ENCODE data around the gene IDI1. TPM values are rescaled to one million over a fixed set of nuclear protein-coding genes. Genes with fewer than 3 reads are reported as not detected.

IDI1 gene
- total and polyA plus RNA-seq, 2 donors (not counting 1 experiment from before 2014, with no cell fraction given): 59.8 to 167 TPM

DNA sequence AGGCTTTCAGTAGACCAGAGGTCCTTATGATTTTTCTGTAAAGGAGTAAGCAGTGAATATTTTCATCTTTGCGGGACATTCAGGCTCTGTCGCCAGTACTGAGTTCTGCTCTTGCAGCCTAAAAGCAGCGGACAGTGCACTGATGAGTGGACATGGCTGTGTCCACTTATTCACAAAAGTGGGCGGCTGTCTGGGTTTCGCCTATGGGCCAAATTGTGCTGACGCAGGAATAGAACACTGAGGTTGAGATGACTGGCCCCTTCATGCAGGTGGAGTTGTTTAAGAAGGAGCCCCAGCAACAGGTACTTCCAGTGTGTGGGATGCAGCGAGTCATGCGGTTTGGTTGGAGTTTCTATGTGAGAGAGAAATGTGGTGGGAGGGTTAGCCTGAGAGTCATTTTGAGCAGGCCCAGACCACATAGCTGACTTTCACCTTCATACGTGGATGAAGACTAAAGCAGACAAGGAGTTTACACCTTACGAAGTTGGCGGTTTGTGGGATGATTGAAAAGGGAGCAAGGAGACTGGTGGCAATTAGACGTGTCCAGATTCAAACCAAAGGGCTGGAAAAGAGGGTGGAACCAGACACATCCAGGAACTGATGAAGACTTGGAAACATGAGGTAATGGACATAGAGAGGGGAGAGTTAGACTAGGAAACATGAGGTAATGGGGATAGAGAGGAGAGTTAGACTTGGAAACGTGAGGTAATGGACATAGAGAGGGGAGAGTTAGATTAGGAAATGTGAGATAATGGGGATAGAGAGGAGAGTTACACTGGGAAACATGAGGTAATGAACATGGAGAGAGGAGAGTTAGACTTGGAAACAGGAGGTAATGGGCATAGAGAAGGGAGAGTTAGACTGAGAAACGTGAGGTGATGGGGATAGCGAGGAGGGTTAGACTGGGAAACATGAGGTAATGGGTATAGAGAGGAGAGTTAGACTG lies 45.5 kb upstream of the IDI1 start:
- H3K9ac ChIP-seq (ENCODE audit: low read length): no peak overlapping the region
- H4K20me1 ChIP-seq (ENCODE audit: control insufficient read depth, insufficient read depth, low read length, poor library complexity, severe bottlenecking): peaks cover 10% of the 10 kb centered on the region
- CTCF ChIA-PET: no interaction called here
- H3K27ac ChIP-seq (ENCODE audit: low read length in 2 of 2): no peak overlapping the region
- H3K4me2 ChIP-seq (replicated peaks; ENCODE audit: low read depth, low read length, poor library complexity, severe bottlenecking): no peak overlapping the region
- peaks cover 37% of the 10 kb centered on the region for H3K79me2 ChIP-seq (ENCODE audit: control insufficient read depth, insufficient read depth, low read length)
- H3K4me3 ChIP-seq (ENCODE audit: control extremely low read depth in 1 of 5, extremely low read depth in 1 of 5, insufficient read depth in 1 of 5, low read depth in 2 of 5, low read length in 4 of 5): no peak overlapping the region
- no peaks in the 10 kb centered on the region for H3K27me3 ChIP-seq (replicated peaks in 1 of 4; ENCODE audit: control extremely low read depth in 1 of 4, control insufficient read depth in 3 of 4, insufficient read depth in 4 of 4, low read length in 3 of 4)
- Mint-ChIP-seq H3K27ac (no peak overlapping the region), H3K4me3 (no peak overlapping the region), H3K9me3 (ENCODE audit: insufficient read depth) (no peaks in the 10 kb centered on the region), H3K27me3 (no peaks in the 10 kb centered on the region), H3K4me1 (no peaks in the 10 kb centered on the region)
- DNase-seq: no peak
- TF ChIP-seq, protein P1, sequence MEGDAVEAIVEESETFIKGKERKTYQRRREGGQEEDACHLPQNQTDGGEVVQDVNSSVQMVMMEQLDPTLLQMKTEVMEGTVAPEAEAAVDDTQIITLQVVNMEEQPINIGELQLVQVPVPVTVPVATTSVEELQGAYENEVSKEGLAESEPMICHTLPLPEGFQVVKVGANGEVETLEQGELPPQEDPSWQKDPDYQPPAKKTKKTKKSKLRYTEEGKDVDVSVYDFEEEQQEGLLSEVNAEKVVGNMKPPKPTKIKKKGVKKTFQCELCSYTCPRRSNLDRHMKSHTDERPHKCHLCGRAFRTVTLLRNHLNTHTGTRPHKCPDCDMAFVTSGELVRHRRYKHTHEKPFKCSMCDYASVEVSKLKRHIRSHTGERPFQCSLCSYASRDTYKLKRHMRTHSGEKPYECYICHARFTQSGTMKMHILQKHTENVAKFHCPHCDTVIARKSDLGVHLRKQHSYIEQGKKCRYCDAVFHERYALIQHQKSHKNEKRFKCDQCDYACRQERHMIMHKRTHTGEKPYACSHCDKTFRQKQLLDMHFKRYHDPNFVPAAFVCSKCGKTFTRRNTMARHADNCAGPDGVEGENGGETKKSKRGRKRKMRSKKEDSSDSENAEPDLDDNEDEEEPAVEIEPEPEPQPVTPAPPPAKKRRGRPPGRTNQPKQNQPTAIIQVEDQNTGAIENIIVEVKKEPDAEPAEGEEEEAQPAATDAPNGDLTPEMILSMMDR (IDR thresholded peaks at IDR 0.05): no peak
- no peak for TF ChIP-seq EZH2 (IDR thresholded peaks at IDR 0.05; ENCODE audit: borderline replicate concordance, insufficient read depth, low read depth, low read length, poor library complexity, severe bottlenecking)
- H3K9me3 ChIP-seq (ENCODE audit: control extremely low read depth in 1 of 3, control insufficient read depth in 2 of 3, insufficient read depth in 1 of 3, low read length in 2 of 3): no peaks in the 10 kb centered on the region
- peaks cover 9 to 70% of the 10 kb centered on the region in 2 experiments for H3K36me3 ChIP-seq (replicated peaks in 1 of 2; ENCODE audit: control extremely low read depth in 1 of 2, control insufficient read depth in 1 of 2, extremely low read depth in 1 of 2, insufficient read depth in 2 of 2, low read length in 1 of 2)
- 92% methylated on average over 15 of the region's 15 CpGs for WGBS (ENCODE audit: insufficient coverage)
- no peak for ATAC-seq (ENCODE audit: low read depth)
- no peak overlapping the region for H2AFZ ChIP-seq (ENCODE audit: insufficient read depth, low read depth, low read length, poor library complexity, severe bottlenecking)
- intact Hi-C loops (cut with micrococcal nuclease): no loop called here
- H3K4me1 ChIP-seq (ENCODE audit: control insufficient read depth in 2 of 2, insufficient read depth in 2 of 2, low read length in 2 of 2): no peaks in the 10 kb centered on the region
- POLR2A ChIA-PET: no interaction called here

GRCh38 chr10:1093696-1094095 lies 44.8 kb upstream of the IDI1 start:
- Histone ChIP-seq H3K27me3 (replicated peaks in 1 of 4; ENCODE audit: control extremely low read depth in 1 of 4, control insufficient read depth in 3 of 4, insufficient read depth in 4 of 4, low read length in 3 of 4) (no peaks in the 10 kb centered on the region), H3K9ac (ENCODE audit: low read length) (no peak overlapping the region), H4K20me1 (ENCODE audit: control insufficient read depth, insufficient read depth, low read length, poor library complexity, severe bottlenecking) (peaks cover 15% of the 10 kb centered on the region), H2AFZ (ENCODE audit: insufficient read depth, low read depth, low read length, poor library complexity, severe bottlenecking) (no peak overlapping the region), H3K4me2 (replicated peaks; ENCODE audit: low read depth, low read length, poor library complexity, severe bottlenecking) (no peak overlapping the region), H3K9me3 (ENCODE audit: control extremely low read depth in 1 of 3, control insufficient read depth in 2 of 3, insufficient read depth in 1 of 3, low read length in 2 of 3) (no peaks in the 10 kb centered on the region), H3K4me1 (ENCODE audit: control insufficient read depth in 2 of 2, insufficient read depth in 2 of 2, low read length in 2 of 2) (no peaks in the 10 kb centered on the region), H3K36me3 (replicated peaks in 1 of 2; ENCODE audit: control extremely low read depth in 1 of 2, control insufficient read depth in 1 of 2, extremely low read depth in 1 of 2, insufficient read depth in 2 of 2, low read length in 1 of 2) (peaks cover 12 to 70% of the 10 kb centered on the region in 2 experiments), H3K79me2 (ENCODE audit: control insufficient read depth, insufficient read depth, low read length) (peaks cover 44% of the 10 kb centered on the region), H3K27ac (ENCODE audit: low read length in 2 of 2) (no peak overlapping the region), H3K4me3 (ENCODE audit: control extremely low read depth in 1 of 5, extremely low read depth in 1 of 5, insufficient read depth in 1 of 5, low read depth in 2 of 5, low read length in 4 of 5) (no peak overlapping the region)
- no peak for DNase-seq
- ChIA-PET CTCF (no interaction called here), POLR2A (no interaction called here)
- WGBS (ENCODE audit: insufficient coverage): 100% methylated on average over 6 of the region's 9 CpGs
- Mint-ChIP-seq H3K27me3 (no peaks in the 10 kb centered on the region), H3K4me3 (no peak overlapping the region), H3K4me1 (no peaks in the 10 kb centered on the region), H3K9me3 (ENCODE audit: insufficient read depth) (no peaks in the 10 kb centered on the region), H3K27ac (no peak overlapping the region)
- no peak for TF ChIP-seq EZH2 (IDR thresholded peaks at IDR 0.05; ENCODE audit: borderline replicate concordance, insufficient read depth, low read depth, low read length, poor library complexity, severe bottlenecking)
- TF ChIP-seq, protein P1 (IDR thresholded peaks at IDR 0.05): no peak
- ATAC-seq (ENCODE audit: low read depth): no peak
- intact Hi-C loops (cut with micrococcal nuclease): no loop called here
